ENCODE data around the gene IFITM1. TPM values are rescaled to one million over a fixed set of nuclear protein-coding genes. Genes with fewer than 3 reads are reported as not detected.

Gene IFITM1
- total and polyA plus RNA-seq, 2 of the 13 experiments (the other 11 are each of a cell fraction or from before 2014, with no cell fraction given): 0.38 to 11.1 TPM

DNA sequence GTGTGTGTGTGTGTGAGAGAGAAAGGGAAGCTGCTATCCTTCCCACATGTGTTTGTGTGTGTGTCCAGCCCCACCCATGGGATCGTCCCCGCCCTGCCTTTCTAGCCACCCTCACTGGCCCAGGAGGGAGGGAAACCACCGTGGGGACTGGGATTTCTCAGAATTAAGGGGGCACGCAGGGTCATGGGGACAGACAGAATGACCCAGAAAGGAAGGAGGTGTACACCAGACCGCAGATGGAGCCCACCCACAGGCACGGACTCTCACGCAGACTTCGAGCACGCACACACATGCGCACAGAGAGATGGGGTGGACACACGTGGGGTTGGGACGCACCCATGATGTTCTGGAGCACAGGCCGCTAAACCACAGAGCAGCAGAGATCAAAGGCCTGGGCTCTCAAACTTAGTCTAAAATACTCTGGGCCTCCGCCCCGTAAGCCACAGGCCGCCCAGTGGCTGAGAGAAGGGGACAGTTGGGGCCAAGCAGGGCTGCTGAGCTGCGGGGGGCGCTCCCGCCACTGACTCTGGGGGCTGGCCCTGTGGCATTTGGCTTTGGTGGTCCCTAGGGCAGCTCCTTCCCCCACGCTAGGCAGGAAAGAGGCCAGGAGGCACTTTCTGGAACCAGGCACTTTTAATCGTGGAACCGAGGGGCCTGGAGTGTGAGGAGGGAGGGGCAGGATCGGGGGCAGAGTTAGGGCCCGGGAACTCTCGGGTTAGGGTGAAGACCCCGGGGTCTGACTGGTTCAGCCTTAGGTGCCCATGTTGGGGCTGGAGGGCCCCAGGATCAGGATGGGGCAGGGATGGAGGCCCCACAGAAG is 16.0 kb upstream of the IFITM1 start (continued):
- TF ChIP-seq, protein P1, sequence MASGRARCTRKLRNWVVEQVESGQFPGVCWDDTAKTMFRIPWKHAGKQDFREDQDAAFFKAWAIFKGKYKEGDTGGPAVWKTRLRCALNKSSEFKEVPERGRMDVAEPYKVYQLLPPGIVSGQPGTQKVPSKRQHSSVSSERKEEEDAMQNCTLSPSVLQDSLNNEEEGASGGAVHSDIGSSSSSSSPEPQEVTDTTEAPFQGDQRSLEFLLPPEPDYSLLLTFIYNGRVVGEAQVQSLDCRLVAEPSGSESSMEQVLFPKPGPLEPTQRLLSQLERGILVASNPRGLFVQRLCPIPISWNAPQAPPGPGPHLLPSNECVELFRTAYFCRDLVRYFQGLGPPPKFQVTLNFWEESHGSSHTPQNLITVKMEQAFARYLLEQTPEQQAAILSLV (CRISPR knock-in tag; IDR thresholded peaks at IDR 0.05; ENCODE audit: borderline replicate concordance): no peak
- TF ChIP-seq FOXC1 (CRISPR knock-in tag; IDR thresholded peaks at IDR 0.05; ENCODE audit: borderline replicate concordance) (no peak), TGIF2 (CRISPR knock-in tag; IDR thresholded peaks at IDR 0.05) (no peak), ZNF296 (CRISPR knock-in tag; conservative IDR thresholded peaks at IDR 0.05) (no peak), ZSCAN25 (CRISPR knock-in tag; IDR thresholded peaks at IDR 0.05) (no peak), ZNF24 (IDR thresholded peaks at IDR 0.05) (no peak), ZBTB21 (CRISPR knock-in tag; IDR thresholded peaks at IDR 0.05) (no peak), EED (CRISPR knock-in tag; IDR thresholded peaks at IDR 0.05) (no peak), ZNF264 (CRISPR knock-in tag; IDR thresholded peaks at IDR 0.05) (no peak), MEIS2 (CRISPR knock-in tag; IDR thresholded peaks at IDR 0.05) (no peak), ZNF547 (CRISPR knock-in tag; IDR thresholded peaks at IDR 0.05) (no peak), POLR2AphosphoS5 (IDR thresholded peaks at IDR 0.05; ENCODE audit: low read depth, low read length) (no peak)
- TF ChIP-seq, protein P2, sequence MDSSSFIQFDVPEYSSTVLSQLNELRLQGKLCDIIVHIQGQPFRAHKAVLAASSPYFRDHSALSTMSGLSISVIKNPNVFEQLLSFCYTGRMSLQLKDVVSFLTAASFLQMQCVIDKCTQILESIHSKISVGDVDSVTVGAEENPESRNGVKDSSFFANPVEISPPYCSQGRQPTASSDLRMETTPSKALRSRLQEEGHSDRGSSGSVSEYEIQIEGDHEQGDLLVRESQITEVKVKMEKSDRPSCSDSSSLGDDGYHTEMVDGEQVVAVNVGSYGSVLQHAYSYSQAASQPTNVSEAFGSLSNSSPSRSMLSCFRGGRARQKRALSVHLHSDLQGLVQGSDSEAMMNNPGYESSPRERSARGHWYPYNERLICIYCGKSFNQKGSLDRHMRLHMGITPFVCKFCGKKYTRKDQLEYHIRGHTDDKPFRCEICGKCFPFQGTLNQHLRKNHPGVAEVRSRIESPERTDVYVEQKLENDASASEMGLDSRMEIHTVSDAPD (CRISPR knock-in tag; IDR thresholded peaks at IDR 0.05): no peak
- TF ChIP-seq, protein P3, sequence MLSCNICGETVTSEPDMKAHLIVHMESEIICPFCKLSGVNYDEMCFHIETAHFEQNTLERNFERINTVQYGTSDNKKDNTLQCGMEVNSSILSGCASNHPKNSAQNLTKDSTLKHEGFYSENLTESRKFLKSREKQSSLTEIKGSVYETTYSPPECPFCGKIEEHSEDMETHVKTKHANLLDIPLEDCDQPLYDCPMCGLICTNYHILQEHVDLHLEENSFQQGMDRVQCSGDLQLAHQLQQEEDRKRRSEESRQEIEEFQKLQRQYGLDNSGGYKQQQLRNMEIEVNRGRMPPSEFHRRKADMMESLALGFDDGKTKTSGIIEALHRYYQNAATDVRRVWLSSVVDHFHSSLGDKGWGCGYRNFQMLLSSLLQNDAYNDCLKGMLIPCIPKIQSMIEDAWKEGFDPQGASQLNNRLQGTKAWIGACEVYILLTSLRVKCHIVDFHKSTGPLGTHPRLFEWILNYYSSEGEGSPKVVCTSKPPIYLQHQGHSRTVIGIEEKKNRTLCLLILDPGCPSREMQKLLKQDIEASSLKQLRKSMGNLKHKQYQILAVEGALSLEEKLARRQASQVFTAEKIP (CRISPR knock-in tag; IDR thresholded peaks at IDR 0.05; ENCODE audit: borderline replicate concordance): no peak
- TF ChIP-seq, protein P4, sequence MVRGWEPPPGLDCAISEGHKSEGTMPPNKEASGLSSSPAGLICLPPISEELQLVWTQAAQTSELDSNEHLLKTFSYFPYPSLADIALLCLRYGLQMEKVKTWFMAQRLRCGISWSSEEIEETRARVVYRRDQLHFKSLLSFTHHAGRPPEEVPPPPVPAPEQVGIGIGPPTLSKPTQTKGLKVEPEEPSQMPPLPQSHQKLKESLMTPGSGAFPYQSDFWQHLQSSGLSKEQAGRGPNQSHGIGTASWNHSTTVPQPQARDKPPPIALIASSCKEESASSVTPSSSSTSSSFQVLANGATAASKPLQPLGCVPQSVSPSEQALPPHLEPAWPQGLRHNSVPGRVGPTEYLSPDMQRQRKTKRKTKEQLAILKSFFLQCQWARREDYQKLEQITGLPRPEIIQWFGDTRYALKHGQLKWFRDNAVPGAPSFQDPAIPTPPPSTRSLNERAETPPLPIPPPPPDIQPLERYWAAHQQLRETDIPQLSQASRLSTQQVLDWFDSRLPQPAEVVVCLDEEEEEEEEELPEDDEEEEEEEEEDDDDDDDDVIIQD (CRISPR knock-in tag; IDR thresholded peaks at IDR 0.05; ENCODE audit: low read depth): no peak
- TF ChIP-seq, protein P5, sequence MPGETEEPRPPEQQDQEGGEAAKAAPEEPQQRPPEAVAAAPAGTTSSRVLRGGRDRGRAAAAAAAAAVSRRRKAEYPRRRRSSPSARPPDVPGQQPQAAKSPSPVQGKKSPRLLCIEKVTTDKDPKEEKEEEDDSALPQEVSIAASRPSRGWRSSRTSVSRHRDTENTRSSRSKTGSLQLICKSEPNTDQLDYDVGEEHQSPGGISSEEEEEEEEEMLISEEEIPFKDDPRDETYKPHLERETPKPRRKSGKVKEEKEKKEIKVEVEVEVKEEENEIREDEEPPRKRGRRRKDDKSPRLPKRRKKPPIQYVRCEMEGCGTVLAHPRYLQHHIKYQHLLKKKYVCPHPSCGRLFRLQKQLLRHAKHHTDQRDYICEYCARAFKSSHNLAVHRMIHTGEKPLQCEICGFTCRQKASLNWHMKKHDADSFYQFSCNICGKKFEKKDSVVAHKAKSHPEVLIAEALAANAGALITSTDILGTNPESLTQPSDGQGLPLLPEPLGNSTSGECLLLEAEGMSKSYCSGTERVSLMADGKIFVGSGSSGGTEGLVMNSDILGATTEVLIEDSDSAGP (CRISPR knock-in tag; IDR thresholded peaks at IDR 0.05; ENCODE audit: borderline replicate concordance): peak; percentile 27; the same call in 1 of the 2 replicates
- TF ChIP-seq, protein P6, sequence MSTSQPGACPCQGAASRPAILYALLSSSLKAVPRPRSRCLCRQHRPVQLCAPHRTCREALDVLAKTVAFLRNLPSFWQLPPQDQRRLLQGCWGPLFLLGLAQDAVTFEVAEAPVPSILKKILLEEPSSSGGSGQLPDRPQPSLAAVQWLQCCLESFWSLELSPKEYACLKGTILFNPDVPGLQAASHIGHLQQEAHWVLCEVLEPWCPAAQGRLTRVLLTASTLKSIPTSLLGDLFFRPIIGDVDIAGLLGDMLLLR (CRISPR knock-in tag; IDR thresholded peaks at IDR 0.05): no peak
